ENCODE data around the gene DNAJC5.
A peak's percentile ranks its signal among the peaks of the same experiment; 100 is the strongest.
"Not testable (repeated sequence)": the region's sequence is repeated elsewhere in the genome, so short reads cannot be mapped to it uniquely, and the experiment has no call there.

DNAJC5 gene

GRCh38 chr20:63861981-63862901 lies 32.7 kb upstream of the DNAJC5 start:
- no peak for TF ChIP-seq CTCF (IDR thresholded peaks at IDR 0.05; ENCODE audit: low read depth, low read length, missing control alignments)
- H3K4me3 ChIP-seq (ENCODE audit: low read depth, low read length), result no peak overlapping the region
- no peak for DNase-seq (ENCODE audit: low read depth)

GRCh38 chr20:63863021-63863797 lies 31.7 kb upstream of the DNAJC5 start:
- peak overlapping the region; percentile 95 for H3K4me3 ChIP-seq (ENCODE audit: low read depth, low read length)
- no peak for TF ChIP-seq CTCF (IDR thresholded peaks at IDR 0.05; ENCODE audit: low read depth, low read length, missing control alignments)
- in situ Hi-C loops (cut with HindIII; ENCODE audit: low sequenced_read_pairs), result no loop called here
- DNase-seq (ENCODE audit: low read depth), result no peak

More at GRCh38 chr20:63861981-63862901, 32.7 kb upstream of the DNAJC5 start:
- in situ Hi-C loops (cut with HindIII; ENCODE audit: low sequenced_read_pairs), result no loop called here

GRCh38 chr20:63863798-63864544 lies 31.0 kb upstream of the DNAJC5 start:
- in situ Hi-C loops (cut with HindIII; ENCODE audit: low sequenced_read_pairs), result no loop called here
- H3K4me3 ChIP-seq (ENCODE audit: low read depth, low read length), result peak overlapping the region; percentile 95
- no peak for DNase-seq (ENCODE audit: low read depth)
- peak; percentile 64 for TF ChIP-seq CTCF (IDR thresholded peaks at IDR 0.05; ENCODE audit: low read depth, low read length, missing control alignments)

- DNase-seq (ENCODE audit: low read depth), result no peak
- peak overlapping the region; percentile 95 for H3K4me3 ChIP-seq (ENCODE audit: low read depth, low read length)
- in situ Hi-C loops (cut with HindIII; ENCODE audit: low sequenced_read_pairs), result no loop called here
- TF ChIP-seq CTCF (IDR thresholded peaks at IDR 0.05; ENCODE audit: low read depth, low read length, missing control alignments), result no peak
Measured at GRCh38 chr20:63864545-63864977, 30.4 kb upstream of the DNAJC5 start.

GRCh38 chr20:63864978-63865640 lies 29.8 kb upstream of the DNAJC5 start, which contains the start of gene TPD52L2:
TPD52L2 (plus strand) TSS chr20:63865270; CDS start chr20:63865366, 96 bp downstream.
- DNase-seq (ENCODE audit: low read depth), result peak; percentile 96
- no peak for TF ChIP-seq CTCF (IDR thresholded peaks at IDR 0.05; ENCODE audit: low read depth, low read length, missing control alignments)
- in situ Hi-C loops (cut with HindIII; ENCODE audit: low sequenced_read_pairs), result no loop called here
- peak within 1 kb of the TSS; percentile 95 for H3K4me3 ChIP-seq (ENCODE audit: low read depth, low read length)

GRCh38 chr20:63867042-63867441 lies 27.9 kb upstream of the DNAJC5 start:
- H3K4me3 ChIP-seq (ENCODE audit: low read depth, low read length); in situ Hi-C loops (cut with HindIII; ENCODE audit: low sequenced_read_pairs); DNase-seq (ENCODE audit: low read depth): not testable (repeated sequence)
